ENCODE results near the gene DPP6.

Gene DPP6

DNA sequence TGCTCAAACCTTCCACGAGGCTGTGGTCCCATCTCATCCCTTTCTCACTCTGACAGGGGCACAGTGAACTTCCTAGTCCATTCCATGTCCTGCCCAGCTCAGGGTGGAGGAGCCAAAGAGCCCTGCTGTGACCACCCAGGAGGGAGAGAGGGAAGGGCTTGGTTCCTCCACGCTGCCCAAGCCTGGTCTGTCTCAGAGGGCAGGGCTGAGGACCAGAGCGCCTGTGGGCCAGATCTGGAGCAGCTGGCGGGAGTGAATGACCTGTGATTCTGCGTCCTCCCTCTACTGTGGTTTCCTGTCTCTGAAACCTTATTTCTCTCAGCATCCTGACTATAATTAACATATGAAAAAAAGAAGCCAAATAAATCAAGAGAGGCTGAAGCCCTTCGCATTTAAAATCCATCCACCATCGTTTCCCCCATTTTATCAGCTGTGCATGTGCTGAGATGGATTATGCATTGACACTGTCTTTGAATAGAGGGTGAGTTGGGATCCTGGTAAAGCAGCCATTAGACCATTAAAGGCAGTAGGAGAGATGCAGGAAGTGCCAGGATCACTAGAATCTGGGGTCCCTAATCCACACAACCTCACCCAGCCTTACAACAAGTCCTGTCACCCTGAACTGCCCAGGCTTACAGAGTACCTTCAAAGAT, 165.6 kb downstream of the DPP6 start:
- H3K4me3 ChIP-seq (ENCODE audit: control insufficient read depth, low read depth, low read length) = no peak overlapping the region
- no peak for DNase-seq (ENCODE audit: low read depth)
- no peak for TF ChIP-seq CTCF (conservative IDR thresholded peaks at IDR 0.05; ENCODE audit: control insufficient read depth, insufficient read depth, low read depth, low read length)

GRCh38 chr7:154231732-154232131, 179.5 kb downstream of the DPP6 start:
- no peak overlapping the region for H3K4me3 ChIP-seq (ENCODE audit: control insufficient read depth, low read depth, low read length)
- no peak for DNase-seq (ENCODE audit: low read depth)
- TF ChIP-seq CTCF (conservative IDR thresholded peaks at IDR 0.05; ENCODE audit: control insufficient read depth, insufficient read depth, low read depth, low read length) = no peak

- no peak overlapping the region for H3K4me3 ChIP-seq (ENCODE audit: control insufficient read depth, low read depth, low read length)
- no peak for TF ChIP-seq CTCF (conservative IDR thresholded peaks at IDR 0.05; ENCODE audit: control insufficient read depth, insufficient read depth, low read depth, low read length)
- DNase-seq (ENCODE audit: low read depth) = no peak
Measured at GRCh38 chr7:154232700-154233099, 180.5 kb downstream of the DPP6 start.

GRCh38 chr7:154241988-154242387, 189.8 kb downstream of the DPP6 start:
- DNase-seq (ENCODE audit: low read depth) = no peak
- no peak for TF ChIP-seq CTCF (conservative IDR thresholded peaks at IDR 0.05; ENCODE audit: control insufficient read depth, insufficient read depth, low read depth, low read length)
- no peak overlapping the region for H3K4me3 ChIP-seq (ENCODE audit: control insufficient read depth, low read depth, low read length)

DNA sequence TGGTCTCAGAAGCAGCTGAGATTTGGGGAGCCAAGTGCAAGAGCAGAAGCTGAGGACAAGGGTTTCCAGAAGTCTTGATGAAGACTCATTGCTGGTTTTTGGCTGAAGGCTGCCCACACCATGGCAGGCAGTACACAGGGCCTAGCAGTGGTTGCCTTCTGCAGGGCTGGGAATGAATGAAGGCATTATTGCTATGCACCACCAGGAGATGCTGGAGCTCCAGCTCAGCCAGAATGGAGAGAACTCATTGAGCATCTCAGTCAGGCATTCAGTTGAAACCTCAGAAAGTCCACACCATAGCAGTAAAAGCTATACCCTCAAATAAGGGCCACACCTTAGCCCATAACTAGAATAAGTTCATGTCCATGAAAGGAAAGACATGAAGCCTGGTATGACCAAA, 190.5 kb downstream of the DPP6 start:
- H3K4me3 ChIP-seq (ENCODE audit: control insufficient read depth, low read depth, low read length) = no peak overlapping the region
- DNase-seq (ENCODE audit: low read depth) = no peak
- TF ChIP-seq CTCF (conservative IDR thresholded peaks at IDR 0.05; ENCODE audit: control insufficient read depth, insufficient read depth, low read depth, low read length) = no peak

GRCh38 chr7:154252046-154252445, 199.8 kb downstream of the DPP6 start:
- no peak for DNase-seq (ENCODE audit: low read depth)
- TF ChIP-seq CTCF (conservative IDR thresholded peaks at IDR 0.05; ENCODE audit: control insufficient read depth, insufficient read depth, low read depth, low read length) = no peak
- H3K4me3 ChIP-seq (ENCODE audit: control insufficient read depth, low read depth, low read length) = no peak overlapping the region

DNA sequence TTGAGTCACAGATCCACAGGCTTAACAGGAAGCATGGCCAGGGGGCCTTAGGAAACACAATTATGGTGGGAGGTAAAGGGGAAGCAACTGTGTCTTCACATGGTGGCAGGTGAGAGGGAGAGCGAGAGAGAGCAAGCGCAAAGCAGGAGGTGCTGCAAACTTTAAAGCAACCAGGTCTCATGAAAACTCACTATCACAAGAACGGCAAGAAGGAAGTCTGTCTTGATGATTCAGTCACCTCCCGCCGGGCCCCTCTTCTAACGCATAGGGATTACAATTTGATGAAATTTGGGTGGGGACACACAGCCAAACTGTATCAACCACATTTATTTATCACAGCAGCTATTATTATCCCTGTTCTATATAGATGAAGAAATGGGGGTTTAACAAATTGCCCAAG, 201.6 kb downstream of the DPP6 start:
- no peak for TF ChIP-seq CTCF (conservative IDR thresholded peaks at IDR 0.05; ENCODE audit: control insufficient read depth, insufficient read depth, low read depth, low read length)
- H3K4me3 ChIP-seq (ENCODE audit: control insufficient read depth, low read depth, low read length) = no peak overlapping the region
- no peak for DNase-seq (ENCODE audit: low read depth)

Measured in fibroblast of mammary gland (primary cell).